ENCODE results near the gene SVIL.
"Not testable (repeated sequence)": the region's sequence is repeated elsewhere in the genome, so short reads cannot be mapped to it uniquely, and the experiment has no call there.

Gene SVIL

DNA sequence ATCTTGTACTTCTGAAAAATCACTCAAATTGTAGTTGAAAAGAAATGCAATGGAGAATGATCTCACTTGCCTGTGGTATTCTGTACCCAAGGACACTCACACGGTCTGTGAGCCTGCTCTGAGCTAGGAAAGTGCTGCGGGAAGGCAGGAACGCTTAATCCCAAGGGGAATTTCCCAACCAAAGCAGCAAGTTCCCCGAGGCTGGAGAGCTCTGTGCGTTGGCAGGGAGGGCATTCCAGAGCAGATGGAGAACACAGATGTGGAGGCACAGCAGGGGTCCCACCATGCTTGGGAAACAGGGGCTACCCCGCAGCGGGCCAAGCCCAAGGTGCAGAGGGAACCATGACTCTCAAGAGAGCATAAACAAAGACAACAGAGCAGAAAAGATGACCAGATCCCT is 13.6 kb downstream of the SVIL start:
- DNase-seq: no peak

DNA sequence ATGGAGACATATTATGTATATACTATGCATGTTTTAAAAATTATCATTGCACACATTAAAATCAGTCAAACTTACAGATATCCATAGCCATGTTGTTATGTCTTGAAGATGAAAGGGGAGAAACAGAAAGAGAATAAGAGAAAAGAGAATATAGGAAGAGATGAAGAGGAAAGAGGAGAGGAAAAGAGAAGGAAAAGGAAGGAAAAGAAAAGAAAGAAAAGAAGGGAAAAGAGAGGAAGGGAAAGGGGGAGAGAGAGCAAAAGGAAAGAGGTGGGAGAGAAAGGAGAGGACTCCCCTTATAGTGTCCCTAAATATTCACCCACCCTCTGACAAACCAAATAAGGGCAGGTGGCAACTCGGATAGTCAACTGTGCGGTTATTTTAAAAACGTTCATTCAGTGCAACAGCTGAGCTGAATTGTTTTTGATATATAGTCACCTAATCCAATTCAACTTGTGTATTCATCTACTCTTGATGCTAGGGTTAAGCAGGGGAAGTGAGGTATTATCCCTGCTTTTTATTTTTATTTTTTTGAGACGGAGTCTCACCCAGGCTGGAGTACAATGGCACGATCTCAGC is 14.6 kb downstream of the SVIL start:
- no peak for DNase-seq

DNA sequence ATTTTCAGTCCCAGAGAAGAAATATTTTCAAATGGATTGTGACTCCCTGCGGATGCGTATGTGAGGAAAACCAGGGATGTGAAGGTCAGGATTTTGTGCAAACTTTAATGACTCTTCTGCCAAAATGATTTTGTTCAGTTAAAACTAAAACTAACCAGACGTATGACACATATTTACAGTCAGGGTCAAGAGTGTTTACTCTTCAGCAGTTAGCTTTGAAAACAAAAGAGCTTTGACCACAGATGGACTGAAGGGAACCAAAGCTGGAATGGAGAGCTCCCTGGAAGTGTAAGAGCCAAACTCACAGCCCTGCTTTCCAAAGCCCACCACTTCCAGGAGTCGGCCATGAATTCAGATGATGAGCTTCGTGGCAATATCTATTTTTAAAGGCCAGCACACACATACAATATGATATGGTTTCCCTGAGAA is 15.5 kb downstream of the SVIL start:
- no peak for DNase-seq

DNA sequence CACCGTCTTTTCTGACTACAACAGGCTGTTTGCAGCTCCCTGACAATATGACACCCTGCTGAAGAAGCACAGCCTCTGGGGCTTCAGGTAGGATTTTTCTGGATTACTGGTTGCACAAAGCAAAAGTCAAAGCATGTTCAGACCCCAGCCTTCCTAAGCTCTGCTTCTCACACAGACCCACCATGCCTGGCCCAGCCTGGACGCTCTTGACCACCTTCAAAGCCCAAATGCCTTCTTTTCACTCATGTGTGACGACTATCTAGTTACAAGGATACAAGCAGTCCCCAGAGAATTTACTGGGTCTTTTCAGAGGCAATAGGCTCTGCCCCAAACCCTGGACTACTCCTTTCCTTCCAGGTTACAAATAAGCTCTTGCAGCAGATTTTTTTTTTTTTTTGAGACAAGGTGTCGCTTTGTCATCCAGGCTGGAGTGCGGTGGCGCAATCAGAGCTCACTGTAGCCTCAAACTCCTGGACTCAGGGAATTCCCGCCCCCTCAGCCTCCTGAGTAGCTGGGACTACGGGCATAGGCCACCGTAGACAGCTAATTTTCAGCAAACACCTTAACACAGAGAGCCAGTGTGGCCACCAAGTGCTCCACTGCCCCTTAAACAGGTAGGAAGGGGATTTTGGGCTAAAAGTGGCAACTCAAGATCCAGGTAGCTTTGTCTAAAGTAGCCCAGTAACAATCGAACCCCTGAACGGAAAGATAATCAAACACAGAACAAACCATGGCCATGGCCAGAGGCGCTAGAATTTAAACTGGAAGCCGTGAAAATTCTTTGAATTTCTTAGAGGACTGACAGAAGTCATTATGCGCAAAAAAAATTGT is 16.2 kb downstream of the SVIL start:
- DNase-seq: no peak

DNA sequence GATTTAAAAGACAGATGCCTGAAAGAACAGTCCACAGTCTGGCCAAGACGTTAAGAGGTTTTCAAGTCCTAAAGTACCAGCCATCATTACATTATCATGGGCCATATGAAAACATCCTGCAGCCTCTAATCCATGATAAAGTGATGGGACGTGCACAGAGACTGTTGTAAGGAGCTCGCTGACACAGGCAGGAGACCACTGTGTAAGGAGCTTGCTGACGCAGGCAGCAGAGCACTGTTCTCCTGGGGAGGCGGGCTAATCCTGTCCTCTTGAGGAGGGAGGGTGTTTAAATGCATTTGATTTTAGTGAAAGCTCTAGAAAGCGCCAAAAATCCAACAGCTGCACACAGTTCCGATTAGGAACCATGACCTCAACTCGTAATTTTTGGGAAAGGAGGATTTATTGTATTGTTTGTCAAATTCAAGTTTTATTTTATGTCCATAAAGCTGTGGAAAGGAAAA is 16.9 kb downstream of the SVIL start:
- DNase-seq: no peak

DNA sequence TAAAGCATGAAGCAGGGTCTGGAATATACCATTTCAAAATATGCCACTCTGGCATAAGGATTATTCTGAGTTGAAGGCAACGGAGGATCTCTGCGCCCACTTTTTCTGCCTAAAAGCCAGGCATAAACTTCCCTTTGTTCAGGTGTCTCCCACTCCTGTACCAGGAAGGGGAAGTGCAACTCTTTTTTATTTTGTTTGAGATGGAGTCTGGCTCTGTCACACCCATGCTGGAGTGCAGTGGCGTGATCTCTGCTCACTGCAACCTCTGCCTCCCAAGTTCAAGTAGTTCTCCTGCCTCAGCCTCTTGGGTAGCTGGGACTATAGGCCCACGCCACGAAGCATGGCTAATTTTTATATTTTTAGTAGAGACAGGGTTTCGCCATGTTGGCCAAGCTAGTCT is 18.2 kb downstream of the SVIL start:
- DNase-seq: no peak

DNA sequence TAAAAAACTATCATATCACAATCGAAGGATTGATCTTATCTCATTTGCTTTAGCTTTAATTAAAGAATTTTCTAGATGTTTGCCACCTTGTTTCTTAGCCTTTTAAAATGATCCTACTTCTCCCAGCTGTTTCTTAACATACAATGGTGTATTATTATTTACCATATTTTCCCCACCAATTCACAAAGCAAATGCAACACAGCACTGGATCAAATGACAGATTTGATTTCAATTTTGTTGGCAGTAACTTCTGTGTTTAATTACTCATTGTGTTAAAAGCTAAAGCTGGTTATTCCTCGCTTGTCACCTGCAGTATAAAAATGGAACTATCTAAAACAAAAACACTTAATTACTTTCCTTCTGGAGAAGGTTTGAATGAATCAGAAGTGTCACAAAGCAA is 19.6 kb downstream of the SVIL start:
- no peak for DNase-seq

DNA sequence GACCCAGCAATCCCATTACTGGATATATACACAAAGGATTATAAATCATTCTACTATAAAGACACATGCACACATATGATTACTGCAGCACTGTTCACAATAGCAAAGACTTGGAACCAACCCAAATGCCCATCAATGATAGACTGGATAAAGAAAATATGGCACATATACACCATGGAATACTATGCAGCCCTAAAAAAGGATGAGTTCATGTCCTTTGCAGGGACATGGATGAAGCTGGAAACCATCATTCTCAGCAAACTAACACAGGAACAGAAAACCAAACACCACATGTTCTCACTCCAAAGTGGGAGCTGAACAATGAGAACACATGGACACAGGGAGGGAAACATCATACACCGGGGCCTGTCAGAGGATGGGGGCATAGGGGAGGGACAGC is 20.5 kb downstream of the SVIL start:
- not testable (repeated sequence) for DNase-seq

DNA sequence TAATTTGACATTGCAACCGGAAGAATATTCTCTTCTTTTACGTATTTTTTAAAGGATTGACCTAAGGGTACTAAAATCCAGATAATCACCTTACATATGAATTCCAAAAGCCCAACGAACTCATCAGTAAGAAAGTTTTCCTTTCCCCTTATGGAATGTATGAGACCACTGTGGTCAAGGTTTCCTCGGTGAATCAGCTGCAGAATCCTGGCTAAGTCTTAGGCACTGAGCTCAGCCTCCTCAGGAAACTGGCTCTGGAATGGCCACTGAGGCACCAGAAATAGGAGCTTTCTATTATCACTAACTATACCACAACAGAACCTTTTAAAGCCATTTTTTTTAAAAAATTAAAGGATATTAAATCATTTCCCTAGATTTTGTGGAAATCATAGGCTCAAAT is 21.0 kb downstream of the SVIL start:
- DNase-seq: no peak

DNA sequence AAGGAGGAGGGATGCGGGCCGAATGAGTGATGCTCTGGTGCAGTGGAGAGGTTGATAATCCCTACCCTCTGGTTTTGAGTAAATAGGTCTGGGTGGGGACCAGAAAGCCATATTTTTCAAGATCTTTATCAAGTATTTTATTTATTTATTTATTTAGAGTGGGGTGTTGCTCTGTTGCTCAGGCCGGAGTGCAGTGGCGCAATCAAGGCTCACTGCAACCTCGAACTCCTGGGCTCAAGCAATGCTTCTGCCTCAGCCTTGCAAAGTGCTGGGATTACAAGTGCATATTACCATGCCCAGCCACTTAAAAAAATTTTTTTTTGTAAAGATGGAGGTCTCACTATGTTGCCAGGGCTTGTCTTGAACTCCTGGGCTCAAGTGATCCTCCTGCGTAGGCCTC is 21.6 kb downstream of the SVIL start:
- DNase-seq: no peak

DNA sequence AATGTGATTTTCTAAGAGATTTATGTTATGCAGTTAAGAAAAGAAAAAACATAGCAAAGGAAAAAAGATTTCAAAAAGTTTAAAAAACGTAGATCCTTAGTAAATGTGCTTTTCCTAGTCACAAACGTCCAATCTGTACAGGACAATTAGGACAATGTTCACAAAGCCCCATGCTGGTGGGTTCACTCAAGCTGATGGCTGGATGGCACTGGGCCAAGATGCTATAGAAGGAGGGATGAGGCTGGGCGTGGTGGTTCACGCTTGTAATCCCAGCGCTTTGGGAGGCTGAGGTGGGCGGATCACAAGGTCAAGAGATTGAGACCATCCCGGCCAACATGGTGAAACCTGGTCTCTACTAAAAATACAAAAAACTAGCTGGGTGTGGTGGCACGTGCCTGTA is 22.1 kb downstream of the SVIL start:
- no peak for DNase-seq

DNA sequence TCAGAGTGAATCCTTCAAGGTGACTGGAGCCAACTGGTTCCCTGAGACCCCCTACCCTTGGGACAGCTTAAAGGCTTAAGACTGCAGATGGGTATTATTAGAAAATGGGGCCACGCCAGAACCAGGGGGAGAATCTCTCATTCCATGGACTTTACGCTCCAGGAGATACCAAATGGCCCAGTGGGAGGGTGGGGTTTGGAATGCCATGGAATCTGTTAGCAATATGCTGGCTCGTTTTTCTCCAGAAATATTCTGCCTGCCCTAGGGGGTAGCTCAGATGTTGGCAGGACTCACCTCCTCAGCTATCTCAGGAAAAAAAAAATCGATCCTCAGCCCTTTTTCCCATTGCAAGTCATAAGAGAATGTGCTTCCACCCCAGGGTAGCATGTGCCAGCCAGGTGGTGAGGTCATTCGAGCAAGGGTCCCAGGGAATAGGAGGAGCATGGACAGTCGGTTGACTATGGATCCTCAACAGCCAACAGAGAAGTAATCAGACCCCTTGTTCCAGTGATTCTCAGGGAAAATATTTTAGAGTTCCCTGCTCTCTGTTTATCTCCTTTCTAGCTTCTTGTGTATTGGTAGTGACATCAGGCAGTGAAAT is 22.9 kb downstream of the SVIL start:
- no peak for DNase-seq

DNA sequence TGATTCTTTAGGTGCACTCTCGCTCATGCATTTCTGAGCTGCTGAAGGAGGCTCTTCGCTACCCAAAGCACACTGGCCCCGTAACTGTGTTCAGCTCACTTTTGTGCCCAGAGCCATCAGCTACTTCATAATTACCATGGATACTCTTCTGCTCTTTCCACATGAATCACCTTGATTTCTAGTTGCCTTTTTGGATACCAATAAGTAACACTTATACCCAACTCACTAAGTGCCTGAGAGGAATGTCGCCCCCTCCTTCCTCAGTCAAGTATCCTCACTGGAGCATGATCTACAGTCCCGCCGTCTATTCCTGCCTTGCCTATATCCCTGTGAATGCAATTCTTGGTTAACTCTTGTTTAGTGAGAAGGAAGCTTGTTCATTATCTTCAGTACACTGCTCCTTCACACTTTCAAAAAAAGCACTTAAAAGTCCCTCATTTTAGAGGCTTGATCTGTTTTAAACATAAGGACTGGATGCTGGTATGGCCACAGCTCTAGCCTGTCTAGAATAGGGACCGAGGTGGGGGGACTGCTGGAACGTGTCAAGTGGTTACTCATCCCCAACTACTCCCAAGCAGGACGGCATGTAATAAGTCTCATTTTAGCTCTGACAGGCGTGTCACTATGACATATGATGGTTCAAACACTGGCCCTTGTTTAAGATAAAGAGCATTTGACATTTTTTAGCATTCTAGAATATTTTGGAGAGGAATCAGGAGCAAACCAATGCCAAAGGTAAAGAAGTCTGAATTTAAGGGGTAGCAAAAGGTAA is 23.7 kb downstream of the SVIL start:
- DNase-seq: no peak

DNA sequence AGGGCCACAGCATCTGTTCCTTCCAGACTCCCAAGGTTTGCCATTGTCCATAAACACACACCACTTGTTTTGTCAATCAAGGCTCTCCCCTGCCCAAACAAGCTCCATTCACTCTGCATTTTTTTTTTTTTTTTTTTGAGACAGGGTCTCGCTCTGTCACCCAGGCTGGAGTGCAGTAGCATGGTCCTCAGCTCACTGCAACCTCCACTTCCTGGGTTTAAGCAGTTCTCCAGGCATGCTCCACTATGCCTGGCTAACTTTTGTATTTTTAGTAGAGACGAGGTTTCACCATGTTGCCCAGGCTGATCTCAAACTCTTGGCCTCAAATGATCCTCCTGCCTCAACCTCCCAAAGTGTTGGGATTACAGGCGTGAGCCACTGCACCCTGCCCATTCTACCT is 24.4 kb downstream of the SVIL start:
- DNase-seq: not testable (repeated sequence)

DNA sequence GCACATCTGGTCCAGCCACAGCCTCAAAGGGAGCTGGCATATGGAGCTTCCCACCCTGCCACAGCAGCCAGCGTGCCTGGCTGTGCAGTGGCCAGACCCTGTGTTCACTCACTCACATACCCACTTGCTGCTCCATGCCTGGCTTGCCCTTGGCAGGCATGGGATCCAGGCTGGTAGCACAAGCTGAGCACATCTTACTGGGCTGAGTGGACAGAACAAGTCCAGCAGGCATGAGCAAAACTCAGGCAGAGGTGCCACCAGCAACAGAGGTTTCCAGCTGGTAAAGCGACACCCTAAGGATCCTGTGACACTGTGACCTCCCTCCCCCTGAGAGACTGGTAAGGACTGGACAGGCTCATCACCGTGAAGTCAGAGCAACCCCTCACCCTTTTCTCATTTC is 25.1 kb downstream of the SVIL start:
- DNase-seq: no peak

DNA sequence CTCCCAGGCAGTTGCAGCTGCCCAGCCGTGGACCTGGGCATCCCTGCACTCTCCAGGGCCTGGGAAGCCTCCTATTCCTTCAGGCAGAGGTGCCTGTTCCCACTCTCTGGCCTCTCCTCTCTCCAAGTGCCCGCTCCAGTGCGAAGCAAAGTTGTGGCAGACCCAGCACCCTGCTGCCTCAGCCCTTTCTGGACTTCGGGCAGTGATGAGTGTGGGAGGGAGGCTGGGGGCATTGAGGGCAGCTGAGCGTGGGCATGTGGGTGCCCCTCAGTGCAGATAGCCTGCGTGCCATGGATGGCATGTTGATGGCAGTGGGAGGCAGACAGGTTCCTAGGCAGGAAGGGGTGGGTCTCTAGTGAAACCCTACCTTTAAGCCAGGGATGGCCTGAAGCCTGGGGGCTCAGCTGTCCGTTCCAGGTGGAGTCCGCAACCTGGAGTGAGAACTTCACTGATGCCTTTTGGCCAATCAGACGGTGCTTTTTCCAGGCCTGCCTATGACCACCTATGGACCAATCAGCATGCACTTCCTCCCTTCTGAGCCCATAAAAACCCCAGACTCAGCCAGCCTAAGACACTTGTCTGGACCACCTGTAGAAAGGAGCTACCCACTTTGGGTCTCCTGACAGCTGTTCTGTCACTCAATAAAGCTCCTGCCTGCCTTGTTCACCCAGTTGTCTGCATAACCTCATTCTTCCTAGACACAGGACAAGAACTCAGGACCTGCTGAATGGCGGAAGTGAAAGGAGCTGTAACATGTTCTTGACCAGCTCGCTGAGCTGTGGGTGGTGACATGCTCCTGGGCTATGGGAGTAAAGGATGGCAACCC is 26.1 kb downstream of the SVIL start:
- no peak for DNase-seq

DNA sequence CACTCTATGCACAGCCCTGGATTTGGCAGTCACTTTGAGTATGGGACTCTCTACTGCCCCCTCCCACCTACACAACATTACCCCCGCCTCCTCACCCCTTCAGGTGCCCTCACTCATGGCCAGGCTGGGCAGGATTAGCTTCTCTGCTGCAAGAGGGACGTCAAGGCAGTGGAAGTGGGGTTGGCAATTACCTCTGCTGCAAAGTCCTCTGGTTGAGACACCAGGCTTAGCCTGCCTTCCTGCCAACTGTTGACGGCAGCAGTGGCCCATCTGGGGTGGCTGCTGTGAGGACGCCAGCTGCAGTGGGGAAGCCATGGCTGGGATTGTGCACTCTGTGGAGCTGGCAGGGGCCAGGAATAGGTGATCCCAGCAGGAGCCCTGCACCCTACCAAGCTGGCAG is 26.7 kb downstream of the SVIL start:
- DNase-seq: no peak

DNA sequence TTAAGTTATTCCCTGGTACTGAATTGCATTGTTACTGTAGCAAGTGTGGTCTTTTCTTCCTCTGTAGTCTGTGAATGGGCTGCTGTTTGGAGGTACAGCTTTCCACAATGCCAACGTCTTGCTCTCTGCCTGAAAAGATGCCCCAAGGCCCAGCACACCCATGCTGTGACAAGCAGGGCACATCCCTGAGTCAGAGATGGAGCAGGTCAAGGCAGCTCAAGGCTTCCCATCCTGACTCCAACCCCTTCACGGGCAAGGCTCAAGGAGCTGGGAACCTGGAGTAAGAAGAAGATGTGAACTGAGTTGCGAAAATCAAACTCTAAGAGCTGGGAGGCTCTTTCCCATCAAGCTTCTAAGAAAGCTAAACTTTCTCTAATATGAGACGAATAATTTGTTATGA is 27.2 kb downstream of the SVIL start:
- no peak for DNase-seq

DNA sequence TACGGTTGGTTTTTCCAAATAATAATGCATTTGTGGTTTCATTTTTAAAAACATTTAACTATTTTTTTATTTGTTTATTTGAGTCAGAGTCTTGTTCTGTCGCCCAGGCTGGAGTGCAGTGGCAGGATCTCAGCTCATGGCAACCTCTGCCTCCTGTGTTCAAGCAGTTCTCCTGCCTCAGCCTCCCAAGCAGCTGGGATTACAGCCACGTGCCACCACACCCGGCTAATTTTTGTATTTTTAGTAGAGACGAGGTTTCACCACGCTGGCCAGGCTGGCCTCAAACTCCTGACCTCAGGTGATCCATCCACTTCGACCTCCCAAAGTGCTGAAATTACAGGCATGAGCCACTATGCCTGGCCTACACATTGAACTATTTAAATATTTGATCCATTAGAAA is 28.1 kb downstream of the SVIL start:
- not testable (repeated sequence) for DNase-seq

DNA sequence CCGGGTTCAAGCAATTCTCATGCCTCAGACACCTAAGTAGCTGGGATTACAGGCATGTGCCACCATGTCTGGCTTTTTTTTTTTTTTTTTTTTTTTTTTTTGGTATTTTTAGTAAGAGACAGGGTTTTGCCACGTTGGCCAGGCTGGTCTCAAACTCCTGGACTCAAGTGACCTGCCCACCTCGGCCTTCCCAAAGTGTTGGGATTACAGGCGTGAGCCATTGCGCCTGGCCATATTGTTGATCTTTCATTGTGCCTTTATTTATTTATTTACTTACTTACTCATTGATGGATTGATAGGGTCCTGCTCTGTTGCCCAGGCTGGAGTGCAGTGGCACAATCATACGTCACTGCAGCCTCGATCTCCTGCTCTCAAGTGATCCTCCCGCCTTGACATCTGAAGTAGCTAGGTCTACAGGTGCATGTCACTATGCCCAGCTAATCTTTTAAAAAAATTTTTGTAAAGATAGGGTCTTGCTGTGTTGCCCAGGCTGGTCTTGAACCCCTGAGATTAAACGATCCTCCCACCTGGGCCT is 30.4 kb downstream of the SVIL start:
- DNase-seq: no peak

DNA sequence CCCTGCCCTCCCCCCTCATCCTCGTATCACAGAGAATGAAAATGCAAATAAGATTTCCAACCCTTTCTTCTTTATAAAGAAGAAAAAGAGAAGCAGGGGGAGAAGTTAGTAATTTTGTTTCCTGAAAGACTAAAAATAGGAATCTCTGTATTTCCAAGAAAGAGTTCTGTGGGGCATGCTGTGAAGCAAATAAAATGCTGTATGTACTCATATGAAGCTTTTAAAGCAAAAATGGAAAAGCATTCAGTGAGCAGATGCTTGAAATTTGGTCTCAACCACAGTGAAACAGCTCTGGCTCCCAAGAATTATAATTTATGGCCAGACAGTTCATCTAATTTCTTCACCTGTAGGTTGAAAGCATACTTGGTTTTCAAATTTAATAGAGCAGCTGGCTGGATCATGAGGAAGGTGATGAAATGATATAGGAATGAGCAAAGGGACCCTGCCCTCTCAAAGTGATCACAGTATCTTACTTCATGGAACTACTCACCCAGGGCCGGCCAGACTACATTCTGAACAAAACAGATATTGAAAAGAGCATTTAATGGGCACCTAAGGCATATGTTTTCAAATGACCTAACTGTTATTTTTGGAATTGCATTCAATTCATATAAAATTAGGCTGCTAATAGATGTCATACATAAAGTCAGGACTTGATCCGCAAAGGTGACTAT is 31.4 kb downstream of the SVIL start:
- no peak for DNase-seq

DNA sequence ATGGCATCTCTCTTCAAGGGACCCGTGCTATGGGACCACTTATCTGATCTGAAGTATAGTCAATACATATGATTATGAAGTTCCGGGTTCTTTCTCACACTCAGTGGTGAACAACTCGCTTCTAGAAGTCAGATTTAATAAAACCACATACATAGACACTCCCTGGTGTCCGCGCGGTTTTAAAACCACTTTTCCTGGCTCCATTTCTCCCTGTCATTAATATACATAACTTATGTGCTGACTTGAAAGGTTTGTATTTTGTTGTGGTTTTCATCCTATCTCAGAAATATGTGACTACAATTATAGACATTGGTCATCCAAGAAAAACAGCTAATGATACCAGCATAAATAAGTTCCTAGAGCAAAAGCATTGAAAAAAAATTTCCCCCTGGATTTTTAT is 34.0 kb downstream of the SVIL start:
- no peak for DNase-seq
